Lung (tissue), 12 donors: ENCODE results near the gene LARGE1. TPM values are rescaled to one million over a fixed set of nuclear protein-coding genes. Genes with fewer than 3 reads are reported as not detected.

ENCODE experiments used
- ATAC-seq: fragments of 200-7000 bp; cut with Tn5 transposase; one replicate; pipeline ENCODE4 v1.9.1; 2020; ENCODE audit warnings: moderate number of reproducible peaks; ENCODE audit not compliant: insufficient read depth, low FRiP score
- DNase-seq, 3 donors: peaks; one replicate each; pipeline ENCODE4 v3.0.0-alpha.2; 2013 to 2017
- H3K27ac ChIP-seq, 2 donors: one replicate each; pipeline ENCODE4 v1.5.1; 2013; ENCODE audit warnings: mild to moderate bottlenecking in 2 of 2, moderate library complexity in 2 of 2, control low read depth in 1 of 2, inconsistent platforms in 1 of 2, low read depth in 1 of 2, low read length in 1 of 2
- H3K27me3 ChIP-seq, 3 donors: one replicate each; pipeline ENCODE4 v1.5.1; 2013; ENCODE audit warnings: low read length in 2 of 3; ENCODE audit not compliant: control insufficient read depth in 3 of 3, insufficient read depth in 3 of 3
- H3K36me3 ChIP-seq, 4 donors: one replicate each; pipeline ENCODE4 v1.5.1; 2013; ENCODE audit warnings: low read length in 4 of 4, mild to moderate bottlenecking in 1 of 4, moderate library complexity in 1 of 4; ENCODE audit not compliant: control insufficient read depth in 4 of 4, insufficient read depth in 4 of 4
- H3K4me1 ChIP-seq, 5 donors: one replicate each; pipeline ENCODE4 v1.5.1; 2013; ENCODE audit warnings: low read length in 5 of 5, mild to moderate bottlenecking in 2 of 5, moderate library complexity in 1 of 5; ENCODE audit not compliant: control insufficient read depth in 5 of 5, insufficient read depth in 5 of 5
- H3K4me3 ChIP-seq: one replicate; pipeline ENCODE4 v1.5.1; 2013; ENCODE audit warnings: mild to moderate bottlenecking, control low read depth, moderate library complexity
- H3K9ac ChIP-seq, 2 donors: one replicate each; pipeline ENCODE4 v1.5.1; 2013; ENCODE audit warnings: low read length in 2 of 2, control low read depth in 1 of 2; ENCODE audit not compliant: insufficient read depth in 1 of 2
- H3K9me3 ChIP-seq, 4 donors: one replicate each; pipeline ENCODE4 v1.5.1; 2013; ENCODE audit warnings: low read length in 3 of 4, mild to moderate bottlenecking in 1 of 4, moderate library complexity in 1 of 4; ENCODE audit not compliant: control insufficient read depth in 4 of 4, insufficient read depth in 3 of 4
- WGBS, 2 donors: extraction: QIAGEN DNeasy Blood & Tissue Kit; methylation state at CpG; one replicate each; pipeline ENCODE4 v1.1.7; 2013; 5-methylcytosine and 5-hydroxymethylcytosine counted together
- polyA plus RNA-seq, 2 donors: library from polyadenylated mRNA; stranded (reverse); fragments of 200-250 nt; gene quantifications; one replicate each; pipeline ENCODE4 v1.2.1, GENCODE V29; 2013
- total RNA-seq, 2 donors: library from RNA; depleted of rRNA in 1 of 2; stranded (reverse); fragments of >200 nt in 1 of 2; gene quantifications; one replicate each; pipeline ENCODE4 v1.2.1, GENCODE V29; 2014 to 2021
- TF ChIP-seq, protein P1 (sequence below): IDR thresholded peaks from 2 replicates; pipeline ENCODE4 v1.5.1; 2012; ENCODE audit warnings: mild to moderate bottlenecking; ENCODE audit errors: control extremely low read depth, extremely low read depth
- donor health status: control.
- donor health status: control.
- donor health status: Bipolar disorder and iron deficiency.
- donor health status: healthy.
- donor health status: DM: yes; HTN: yes; CAD: no.

Gene LARGE1
- total and polyA plus RNA-seq, 4 donors, result 2.9 to 41.1 (median 15.4) TPM

DNA sequence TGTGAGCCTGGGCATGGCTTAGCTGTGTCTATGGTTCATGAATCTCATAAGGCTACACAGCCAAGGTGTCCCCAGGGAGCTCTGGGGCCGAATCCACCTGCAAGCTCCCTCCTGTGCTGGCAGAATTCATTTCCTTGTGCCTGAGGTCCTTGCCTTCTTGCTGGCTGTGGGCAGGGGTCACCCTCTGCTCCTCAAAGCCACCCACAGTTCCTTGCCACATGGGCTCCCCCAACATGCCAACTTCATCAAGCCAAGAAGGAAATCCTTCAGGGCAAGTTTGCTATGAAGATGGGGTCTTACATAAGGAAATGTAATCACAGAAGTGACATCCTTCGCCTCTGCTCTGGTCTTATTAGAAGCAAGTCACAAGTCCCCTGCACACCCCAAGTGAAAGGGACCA lies 24.8 kb downstream of the LARGE1 start:
- Histone ChIP-seq H3K27me3 (no peaks in the 10 kb centered on the region), H3K4me3 (no peak overlapping the region), H3K36me3 (no peaks in the 10 kb centered on the region), H3K9me3 (peaks cover 0 to 5% (median 0%) of the 10 kb centered on the region in 4 donors), H3K9ac (no peak overlapping the region), H3K27ac (peak overlapping the region in 1 of 2 donors; percentile 72), H3K4me1 (peaks cover 0 to 46% (median 8%) of the 10 kb centered on the region in 5 donors)
- ATAC-seq (no peak), DNase-seq (no peak)
- TF ChIP-seq, protein P1, sequence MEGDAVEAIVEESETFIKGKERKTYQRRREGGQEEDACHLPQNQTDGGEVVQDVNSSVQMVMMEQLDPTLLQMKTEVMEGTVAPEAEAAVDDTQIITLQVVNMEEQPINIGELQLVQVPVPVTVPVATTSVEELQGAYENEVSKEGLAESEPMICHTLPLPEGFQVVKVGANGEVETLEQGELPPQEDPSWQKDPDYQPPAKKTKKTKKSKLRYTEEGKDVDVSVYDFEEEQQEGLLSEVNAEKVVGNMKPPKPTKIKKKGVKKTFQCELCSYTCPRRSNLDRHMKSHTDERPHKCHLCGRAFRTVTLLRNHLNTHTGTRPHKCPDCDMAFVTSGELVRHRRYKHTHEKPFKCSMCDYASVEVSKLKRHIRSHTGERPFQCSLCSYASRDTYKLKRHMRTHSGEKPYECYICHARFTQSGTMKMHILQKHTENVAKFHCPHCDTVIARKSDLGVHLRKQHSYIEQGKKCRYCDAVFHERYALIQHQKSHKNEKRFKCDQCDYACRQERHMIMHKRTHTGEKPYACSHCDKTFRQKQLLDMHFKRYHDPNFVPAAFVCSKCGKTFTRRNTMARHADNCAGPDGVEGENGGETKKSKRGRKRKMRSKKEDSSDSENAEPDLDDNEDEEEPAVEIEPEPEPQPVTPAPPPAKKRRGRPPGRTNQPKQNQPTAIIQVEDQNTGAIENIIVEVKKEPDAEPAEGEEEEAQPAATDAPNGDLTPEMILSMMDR, result no peak
- 76 to 93% methylated on average over 2 of the region's 2 CpGs for WGBS, 2 donors

GRCh38 chr22:33894515-33894914 lies 25.8 kb downstream of the LARGE1 start:
- ATAC-seq, result no peak
- H3K9ac ChIP-seq, result no peak overlapping the region

DNA sequence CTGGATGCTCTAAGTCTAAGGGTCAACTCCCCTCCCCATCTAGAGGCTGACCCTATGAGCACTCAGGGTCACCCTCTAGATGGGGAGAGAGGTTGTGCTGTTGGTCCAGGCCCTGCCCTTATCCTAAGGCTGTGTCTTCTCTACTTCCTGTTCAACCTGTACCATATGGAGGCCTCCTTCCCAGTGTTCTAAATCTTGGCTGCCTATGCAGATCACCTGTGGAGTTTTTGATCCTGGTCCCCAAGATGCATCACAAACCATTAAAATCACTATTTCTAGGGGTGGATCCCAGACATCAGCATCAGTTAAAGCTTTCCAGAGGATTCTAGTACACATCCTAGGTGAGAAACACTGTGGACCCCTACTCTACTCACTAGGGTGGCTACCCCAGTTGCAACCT lies 26.2 kb downstream of the LARGE1 start:
- Histone ChIP-seq H3K27ac (peak overlapping the region in 1 of 2 donors; percentile 61), H3K9ac (no peak overlapping the region), H3K27me3 (no peaks in the 10 kb centered on the region), H3K4me3 (no peak overlapping the region), H3K9me3 (peaks cover 0 to 5% (median 0%) of the 10 kb centered on the region in 4 donors), H3K4me1 (peaks cover 0 to 49% (median 13%) of the 10 kb centered on the region in 5 donors), H3K36me3 (no peaks in the 10 kb centered on the region)
- TF ChIP-seq, protein P1, result no peak
- no peak for DNase-seq
- no peak for ATAC-seq

More at GRCh38 chr22:33894515-33894914, 25.8 kb downstream of the LARGE1 start:
- TF ChIP-seq, protein P1, result no peak
- Histone ChIP-seq H3K27ac (peak overlapping the region in 1 of 2 donors; percentile 72), H3K4me3 (no peak overlapping the region), H3K36me3 (no peaks in the 10 kb centered on the region), H3K4me1 (peaks cover 0 to 47% (median 13%) of the 10 kb centered on the region in 5 donors), H3K27me3 (no peaks in the 10 kb centered on the region), H3K9me3 (peaks cover 0 to 5% (median 0%) of the 10 kb centered on the region in 4 donors)
- DNase-seq, result no peak
- 90 to 92% methylated on average over 2 of the region's 2 CpGs for WGBS, 2 donors

- whole genome bisulfite sequencing, 2 donors, result 78 to 87% methylated on average over 7 of the region's 7 CpGs
- Histone ChIP-seq H3K27ac (no peak overlapping the region), H3K36me3 (no peaks in the 10 kb centered on the region), H3K4me1 (peaks cover 0 to 48% (median 13%) of the 10 kb centered on the region in 5 donors), H3K4me3 (no peak overlapping the region), H3K9ac (no peak overlapping the region), H3K9me3 (peaks cover 0 to 5% (median 0%) of the 10 kb centered on the region in 4 donors), H3K27me3 (no peaks in the 10 kb centered on the region)
- peak in 2 of 3 donors; percentile 16 to 54 for DNase-seq
- TF ChIP-seq, protein P1, result no peak
- no peak for ATAC-seq
Observed at GRCh38 chr22:33893512-33893911, 26.8 kb downstream of the LARGE1 start.
